ENCODE measurements around the gene NOS3.

NOS3 gene

GRCh38 chr7:150990416-150991186 lies at the start of gene NOS3:
Gene NOS3 (plus strand): TSS chr7:150991017. CDS start chr7:150993804, 2,787 bp downstream.
- DNase-seq, result no peak

- no peak for DNase-seq
Observed at GRCh38 chr7:150941351-150942000, 49.3 kb upstream of the NOS3 start.

- DNase-seq, result no peak
Observed at GRCh38 chr7:150942001-150942590, 48.7 kb upstream of the NOS3 start.

GRCh38 chr7:150942591-150943452 lies 48.0 kb upstream of the NOS3 start:
- no peak for DNase-seq

- no peak for DNase-seq
Observed at GRCh38 chr7:150943453-150943814, 47.4 kb upstream of the NOS3 start.

GRCh38 chr7:150944066-150945042 lies 46.5 kb upstream of the NOS3 start:
- no peak for DNase-seq

GRCh38 chr7:150945171-150945852 lies 45.5 kb upstream of the NOS3 start:
- no peak for DNase-seq

- DNase-seq, result peak; percentile 57
Observed at GRCh38 chr7:150945853-150946420, 44.9 kb upstream of the NOS3 start.

GRCh38 chr7:150946421-150947240 lies 44.2 kb upstream of the NOS3 start:
- DNase-seq, result no peak

- DNase-seq, result no peak
Observed at GRCh38 chr7:150947241-150947745, 43.5 kb upstream of the NOS3 start.

- no peak for DNase-seq
Observed at GRCh38 chr7:150947761-150948651, 42.8 kb upstream of the NOS3 start.

- DNase-seq, result no peak
Observed at GRCh38 chr7:150948791-150949251, 42.0 kb upstream of the NOS3 start.

- no peak for DNase-seq
Observed at GRCh38 chr7:150949564-150949963, 41.3 kb upstream of the NOS3 start.

- DNase-seq, result no peak
Observed at GRCh38 chr7:150949971-150950491, 40.8 kb upstream of the NOS3 start.

GRCh38 chr7:150950496-150951180 lies 40.2 kb upstream of the NOS3 start:
- no peak for DNase-seq

GRCh38 chr7:150951181-150951520 lies 39.7 kb upstream of the NOS3 start:
- DNase-seq, result no peak

- DNase-seq, result no peak
Observed at GRCh38 chr7:150951521-150951920, 39.3 kb upstream of the NOS3 start.
